ENCODE results near the gene YY1. TPM values are rescaled to one million over a fixed set of nuclear protein-coding genes. Genes with fewer than 3 reads are reported as not detected.

The YY1 gene
- total and polyA plus RNA-seq, 7 donors, result 26.7 to 61.5 (median 53.9) TPM

GRCh38 chr14:100304825-100305323 is 65.9 kb downstream of the YY1 start:
- 4 to 13% methylated on average over 21 to 23 of the region's 23 CpGs for WGBS, 2 donors
- intact Hi-C loops (cut with DNase I), result no loop called here
- peaks cover 0 to 36% (median 29%) of the 10 kb centered on the region in 4 donors for H3K4me1 ChIP-seq

GRCh38 chr14:100305324-100306100 is 66.6 kb downstream of the YY1 start:
- peaks cover 0 to 36% (median 29%) of the 10 kb centered on the region in 4 donors for H3K4me1 ChIP-seq
- no peaks in the 10 kb centered on the region for H3K9me3 ChIP-seq
- no peak for DNase-seq
- intact Hi-C loops (cut with DNase I), result loop anchor here (2.0 kb wide), 2 partner anchors 65 to 71 kb away; partner anchors contain the start of gene WDR25
- TF ChIP-seq POLR2AphosphoS5 (IDR thresholded peaks at IDR 0.05), result no peak
- TF ChIP-seq, protein P1, sequence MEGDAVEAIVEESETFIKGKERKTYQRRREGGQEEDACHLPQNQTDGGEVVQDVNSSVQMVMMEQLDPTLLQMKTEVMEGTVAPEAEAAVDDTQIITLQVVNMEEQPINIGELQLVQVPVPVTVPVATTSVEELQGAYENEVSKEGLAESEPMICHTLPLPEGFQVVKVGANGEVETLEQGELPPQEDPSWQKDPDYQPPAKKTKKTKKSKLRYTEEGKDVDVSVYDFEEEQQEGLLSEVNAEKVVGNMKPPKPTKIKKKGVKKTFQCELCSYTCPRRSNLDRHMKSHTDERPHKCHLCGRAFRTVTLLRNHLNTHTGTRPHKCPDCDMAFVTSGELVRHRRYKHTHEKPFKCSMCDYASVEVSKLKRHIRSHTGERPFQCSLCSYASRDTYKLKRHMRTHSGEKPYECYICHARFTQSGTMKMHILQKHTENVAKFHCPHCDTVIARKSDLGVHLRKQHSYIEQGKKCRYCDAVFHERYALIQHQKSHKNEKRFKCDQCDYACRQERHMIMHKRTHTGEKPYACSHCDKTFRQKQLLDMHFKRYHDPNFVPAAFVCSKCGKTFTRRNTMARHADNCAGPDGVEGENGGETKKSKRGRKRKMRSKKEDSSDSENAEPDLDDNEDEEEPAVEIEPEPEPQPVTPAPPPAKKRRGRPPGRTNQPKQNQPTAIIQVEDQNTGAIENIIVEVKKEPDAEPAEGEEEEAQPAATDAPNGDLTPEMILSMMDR (IDR thresholded peaks at IDR 0.05), result no peak
- no peak for TF ChIP-seq EP300 (IDR thresholded peaks at IDR 0.05)
- TF ChIP-seq POLR2A (IDR thresholded peaks at IDR 0.05), result no peak
- 1% methylated on average over 65 of the region's 65 CpGs for WGBS, 2 donors
- peak overlapping the region; percentile 65 to 98 (median 75) for H3K4me3 ChIP-seq
- no peaks in the 10 kb centered on the region for H3K27me3 ChIP-seq
- no peaks in the 10 kb centered on the region for H3K36me3 ChIP-seq
- peak overlapping the region; percentile 85 to 92 (median 90) for H3K27ac ChIP-seq

More at GRCh38 chr14:100304825-100305323, 65.9 kb downstream of the YY1 start:
- no peak for TF ChIP-seq EP300 (IDR thresholded peaks at IDR 0.05)
- peak in 1 of 4 donors; percentile 20 for TF ChIP-seq POLR2AphosphoS5 (IDR thresholded peaks at IDR 0.05)
- no peak for TF ChIP-seq POLR2A (IDR thresholded peaks at IDR 0.05)
- TF ChIP-seq, protein P1 (IDR thresholded peaks at IDR 0.05), result no peak
- Histone ChIP-seq H3K27me3 (no peaks in the 10 kb centered on the region), H3K27ac (peak overlapping the region; percentile 85 to 92 (median 90)), H3K4me3 (peak overlapping the region; percentile 65 to 98 (median 75)), H3K36me3 (no peaks in the 10 kb centered on the region), H3K9me3 (no peaks in the 10 kb centered on the region)
- DNase-seq, result no peak

DNA sequence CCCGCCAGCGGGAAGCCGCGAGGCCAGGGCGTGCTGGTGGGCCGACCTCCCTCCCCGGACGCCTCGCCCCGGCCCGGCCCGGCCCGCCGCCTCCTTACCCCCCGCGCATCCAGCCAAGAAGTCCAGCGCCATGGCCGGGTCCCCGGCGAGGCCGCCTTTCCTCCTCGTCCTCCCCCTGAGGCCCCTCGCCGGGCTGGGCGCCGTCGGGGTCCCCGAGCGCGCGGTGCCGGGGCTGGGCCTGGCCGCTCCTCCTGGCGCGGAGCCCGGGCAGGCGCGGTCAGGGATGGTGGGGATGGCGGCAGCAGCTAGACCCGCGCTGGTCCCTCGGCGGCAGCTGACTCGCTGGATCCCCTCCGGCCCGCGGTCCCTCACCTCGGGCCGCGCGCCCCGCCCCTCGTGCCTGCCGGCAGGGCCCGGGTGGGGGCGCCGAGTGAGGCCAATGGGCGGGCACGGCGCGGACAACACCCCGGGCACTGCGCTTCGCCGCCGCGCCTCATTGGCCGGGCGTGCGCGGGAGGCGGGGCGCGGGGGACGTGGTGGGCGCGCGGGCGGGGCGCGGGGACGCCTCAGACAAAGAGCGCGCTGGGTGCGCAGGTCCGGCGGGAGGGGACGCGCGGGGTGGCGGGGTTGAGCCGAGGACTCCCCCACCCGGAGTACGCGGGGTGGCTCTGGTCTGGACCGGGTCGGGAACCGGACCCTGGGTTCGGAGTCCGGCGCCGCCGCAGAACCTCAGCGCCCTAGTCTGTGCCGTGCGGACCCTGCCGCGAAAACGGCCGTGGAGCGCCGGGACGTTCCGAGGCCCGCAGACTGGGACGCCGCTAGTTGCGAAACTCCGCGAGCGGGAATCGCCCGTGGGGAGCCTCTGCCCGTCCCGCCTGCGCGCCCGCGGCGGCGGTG is 67.4 kb downstream of the YY1 start, which contains the start of gene SLC25A29:
SLC25A29 (minus strand) TSS at position 344 of the 897 bp plus-strand sequence; CDS start at position 132, 212 bp downstream.
- TF ChIP-seq POLR2A (IDR thresholded peaks at IDR 0.05), result peak; percentile 42 to 62
- TF ChIP-seq, protein P1 (IDR thresholded peaks at IDR 0.05), result no peak
- TF ChIP-seq POLR2AphosphoS5 (IDR thresholded peaks at IDR 0.05), result peak; percentile 48 to 88 (median 84)
- TF ChIP-seq EP300 (IDR thresholded peaks at IDR 0.05), result peak in 1 of 4 donors; percentile 27
- peak; percentile 94 for DNase-seq
- 0 to 1% methylated on average over 131 of the region's 131 CpGs for WGBS, 2 donors
- Histone ChIP-seq H3K4me1 (peaks cover 0 to 36% (median 29%) of the 10 kb centered on the region in 4 donors), H3K9me3 (no peaks in the 10 kb centered on the region), H3K36me3 (no peaks in the 10 kb centered on the region), H3K4me3 (peak within 1 kb of the TSS; percentile 65 to 98 (median 75)), H3K27ac (peak within 1 kb of the TSS; percentile 85 to 92 (median 90)), H3K27me3 (no peaks in the 10 kb centered on the region)
- intact Hi-C loops (cut with DNase I), result loop anchor here (2.0 kb wide), 2 partner anchors 66 to 70 kb away; partner anchors contain the start of gene WDR25

DNA sequence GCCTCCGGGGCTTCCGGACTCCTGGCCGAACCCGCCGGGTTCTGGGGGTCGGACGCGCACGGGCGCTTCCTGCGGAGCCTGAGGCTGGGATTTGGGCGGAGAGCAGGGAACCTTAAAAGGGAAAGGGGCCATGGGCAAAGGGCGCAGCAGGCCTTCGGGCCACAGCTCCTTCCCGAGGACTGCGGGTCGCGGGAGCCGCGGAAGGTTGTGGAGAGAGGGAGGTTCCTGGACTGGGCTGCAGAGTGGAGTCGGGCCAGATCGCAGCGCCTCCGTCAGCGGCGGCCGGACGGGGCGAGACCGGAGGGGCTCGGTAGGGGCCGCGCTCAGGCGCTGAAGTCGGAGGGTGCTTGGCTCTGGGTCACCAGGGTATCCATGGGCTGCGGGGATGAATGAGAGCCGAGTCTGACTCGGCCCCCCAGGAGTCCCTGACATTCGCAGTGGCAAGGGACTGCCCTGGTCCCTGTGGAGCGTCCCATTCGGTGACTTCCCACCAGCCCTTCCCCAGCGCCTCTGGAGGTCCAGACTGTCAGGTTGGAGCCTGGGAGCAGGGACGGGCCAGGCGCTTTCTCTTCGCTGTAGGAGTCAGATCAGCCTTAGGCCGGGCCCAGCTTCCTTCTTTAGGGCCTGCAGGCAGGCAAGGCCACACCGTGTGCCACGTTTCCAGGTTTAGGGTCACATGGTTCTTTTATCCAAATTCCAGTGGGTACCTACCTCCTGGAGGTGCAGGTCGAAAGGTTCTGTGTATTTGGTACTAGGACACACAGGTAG is 68.2 kb downstream of the YY1 start:
- H3K9me3 ChIP-seq, result no peaks in the 10 kb centered on the region
- peak overlapping the region; percentile 65 to 98 (median 75) for H3K4me3 ChIP-seq
- no peaks in the 10 kb centered on the region for H3K27me3 ChIP-seq
- intact Hi-C loops (cut with DNase I), result loop anchor here (2.0 kb wide), 2 partner anchors 66 to 70 kb away; partner anchors contain the start of gene WDR25
- H3K27ac ChIP-seq, result peak overlapping the region; percentile 85 to 92 (median 90)
- no peak for DNase-seq
- TF ChIP-seq POLR2A (IDR thresholded peaks at IDR 0.05) (no peak), POLR2AphosphoS5 (IDR thresholded peaks at IDR 0.05) (no peak), EP300 (IDR thresholded peaks at IDR 0.05) (no peak)
- TF ChIP-seq, protein P1 (IDR thresholded peaks at IDR 0.05), result no peak
- WGBS, 2 donors, result 4 to 11% methylated on average over 49 of the region's 49 CpGs
- peaks cover 0 to 36% (median 29%) of the 10 kb centered on the region in 4 donors for H3K4me1 ChIP-seq
- no peaks in the 10 kb centered on the region for H3K36me3 ChIP-seq

Measured in sigmoid colon (tissue), 7 donors.